GM21390 (cell line): ENCODE measurements around the gene DSCAML1.
"Not testable (repeated sequence)": the region's sequence is repeated elsewhere in the genome, so short reads cannot be mapped to it uniquely, and the experiment has no call there.

Source experiments
- ATAC-seq: cut with Tn5 transposase; IDR thresholded peaks from one replicate; pipeline ENCODE4 v1.9.1; 2021; ENCODE audit not compliant: unreplicated experiment

Gene DSCAML1

DNA sequence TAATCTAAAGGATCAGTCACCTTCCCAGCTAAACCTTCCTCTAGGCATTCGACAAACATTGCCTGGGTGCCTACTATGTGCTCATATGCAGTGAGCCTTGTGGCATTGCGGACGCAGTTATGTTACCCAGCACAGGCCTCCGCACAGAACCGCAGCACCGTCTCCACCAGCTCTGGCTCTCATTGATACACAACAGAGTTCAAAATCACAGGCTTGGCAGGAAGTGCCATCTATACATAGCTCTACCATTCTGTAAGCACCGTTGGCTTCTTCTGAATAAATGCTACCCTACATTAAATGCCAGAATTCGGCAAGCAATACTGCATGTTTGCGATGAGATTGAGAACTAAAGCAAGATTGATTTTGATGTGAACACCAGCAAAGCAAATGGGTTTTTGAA, 31.0 kb downstream of the DSCAML1 start:
- no peak for ATAC-seq

DNA sequence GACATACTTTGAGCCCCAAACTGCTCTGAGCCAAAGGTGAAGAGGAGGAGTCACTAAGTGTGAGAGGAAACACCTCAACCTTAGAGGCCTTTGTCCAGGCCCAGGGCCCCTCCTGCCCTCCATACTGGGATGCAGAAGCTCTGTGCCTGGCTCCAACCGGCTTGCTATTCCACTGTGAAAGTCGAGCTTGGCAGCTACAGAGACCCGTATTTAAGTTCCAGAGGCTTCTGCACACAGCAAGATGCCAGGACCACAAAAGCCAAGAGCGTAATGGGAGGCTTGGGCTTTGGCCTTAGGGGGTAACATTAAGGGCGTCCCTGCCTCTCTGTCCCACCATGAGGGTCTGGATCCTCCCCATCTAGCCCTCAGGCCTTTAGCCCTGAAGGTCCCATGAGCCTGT, 31.9 kb downstream of the DSCAML1 start:
- no peak for ATAC-seq

DNA sequence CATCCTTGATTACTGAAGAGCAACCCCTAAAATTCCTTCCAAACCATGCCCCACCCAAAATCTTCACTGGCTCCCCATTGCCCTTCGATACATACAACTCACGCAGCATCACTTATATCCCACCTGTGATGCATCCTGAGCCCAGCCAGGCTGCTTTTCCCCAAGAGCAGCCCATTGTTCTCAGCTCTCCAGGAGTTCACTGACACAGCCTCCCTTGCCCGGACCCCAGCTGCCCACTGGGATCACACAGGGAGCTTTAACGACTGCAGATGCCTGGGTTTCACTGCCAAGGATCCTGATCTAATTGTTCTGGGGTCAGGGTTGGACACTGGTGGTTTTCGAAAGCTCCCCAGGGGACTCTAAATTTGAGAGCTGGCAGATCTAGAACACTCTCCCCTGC, 33.6 kb downstream of the DSCAML1 start:
- not testable (repeated sequence) for ATAC-seq

DNA sequence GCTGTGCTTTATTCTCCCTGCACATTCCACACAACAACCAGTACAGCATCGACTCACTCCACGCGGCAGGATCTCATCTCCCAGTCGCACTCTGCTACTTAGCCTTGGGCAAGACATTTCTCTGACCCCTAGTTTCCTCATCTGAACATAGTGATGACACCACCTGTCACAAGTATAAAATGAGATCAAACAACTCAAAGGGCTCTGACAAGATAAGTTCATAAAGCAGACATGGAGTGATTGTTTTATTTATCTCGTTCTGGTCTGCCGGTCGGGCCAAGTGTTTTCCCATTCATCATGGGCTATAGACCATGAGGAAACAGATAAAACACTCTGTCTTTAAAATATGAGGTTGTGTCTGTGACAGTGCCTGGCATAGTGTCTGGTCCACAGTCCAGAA, 35.0 kb downstream of the DSCAML1 start:
- ATAC-seq: no peak

DNA sequence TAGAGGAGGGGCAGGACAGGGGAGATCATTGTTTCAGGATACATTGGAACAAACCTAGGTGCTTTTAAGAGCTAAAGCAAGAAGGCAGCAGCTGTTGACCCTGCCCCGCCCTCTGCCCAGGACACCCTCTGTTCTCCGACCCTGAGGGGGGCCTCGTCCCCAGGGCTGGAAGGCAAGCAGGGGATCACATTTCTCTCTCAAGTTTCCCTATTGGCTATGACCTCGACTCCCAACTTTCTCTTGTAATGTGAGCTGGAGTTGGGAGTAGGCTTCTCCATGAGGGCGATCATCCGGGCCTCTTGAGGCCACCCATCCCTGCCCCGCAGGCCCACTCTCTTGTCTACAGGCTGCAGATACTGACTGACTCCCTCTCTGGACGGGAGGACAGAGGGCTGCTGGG, 37.7 kb downstream of the DSCAML1 start:
- ATAC-seq: no peak

DNA sequence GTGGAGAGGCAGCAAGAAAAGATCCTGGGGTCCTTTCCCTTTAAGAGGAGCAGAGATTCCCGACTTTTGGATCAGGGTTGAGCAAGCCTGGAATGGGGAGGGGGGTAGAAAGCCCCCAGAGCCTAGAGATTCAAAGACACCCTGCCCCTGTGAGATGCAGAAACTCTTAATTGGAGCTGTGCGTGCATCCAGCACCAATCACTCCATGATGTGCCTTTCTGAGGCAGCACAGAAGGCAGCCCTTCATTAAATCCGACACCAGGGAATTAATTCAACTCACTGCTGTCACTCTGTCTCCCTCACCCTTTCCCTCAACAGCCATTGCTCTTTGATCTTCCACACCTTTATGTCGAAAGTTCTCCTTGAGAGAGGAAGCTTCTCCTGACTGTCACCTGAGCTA, 43.0 kb downstream of the DSCAML1 start:
- ATAC-seq: no peak

DNA sequence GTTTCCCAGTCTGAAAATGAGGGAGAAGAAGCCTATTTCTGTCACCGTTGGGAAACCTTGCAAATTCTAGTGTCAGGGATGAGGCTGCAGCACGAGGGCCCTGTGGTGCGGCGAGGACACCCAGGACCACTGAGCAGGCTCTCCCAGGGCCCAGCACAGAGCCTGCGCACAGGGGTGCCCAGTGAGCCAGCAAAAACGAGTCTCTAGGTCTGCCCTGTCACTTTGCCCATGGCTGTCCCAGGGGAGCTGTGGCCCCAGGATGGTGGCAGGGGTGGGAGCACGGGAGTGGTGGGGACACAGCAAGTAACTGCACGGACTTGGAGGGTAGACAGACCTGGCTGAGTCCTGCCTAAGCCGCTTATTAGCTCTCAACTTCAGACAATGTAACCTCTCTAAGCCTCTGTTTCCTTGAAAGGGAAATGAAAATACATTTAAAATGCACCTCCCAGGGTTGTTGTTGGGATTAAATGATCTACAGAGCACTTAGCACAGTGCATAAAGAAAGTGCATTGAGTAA, 44.2 kb downstream of the DSCAML1 start:
- no peak for ATAC-seq

DNA sequence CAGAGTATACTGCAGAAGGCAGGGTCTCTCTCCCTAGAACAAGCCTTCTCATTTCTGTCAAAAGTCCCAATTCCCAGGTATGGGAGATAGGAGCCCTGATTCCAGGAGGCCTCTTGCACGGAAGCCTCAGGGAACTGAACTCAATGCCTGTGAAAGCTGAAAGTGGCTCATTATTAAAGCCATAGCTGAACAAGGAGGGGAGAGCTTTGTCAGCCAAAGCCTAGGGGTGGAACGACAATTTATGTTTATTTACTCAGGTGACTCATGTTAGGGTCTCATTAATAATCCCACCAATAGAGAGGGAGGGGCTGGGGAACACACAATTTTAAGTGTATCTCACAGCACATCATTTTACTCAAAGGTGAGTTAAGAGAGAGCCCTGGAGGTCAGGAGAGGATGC, 44.9 kb downstream of the DSCAML1 start:
- no peak for ATAC-seq

DNA sequence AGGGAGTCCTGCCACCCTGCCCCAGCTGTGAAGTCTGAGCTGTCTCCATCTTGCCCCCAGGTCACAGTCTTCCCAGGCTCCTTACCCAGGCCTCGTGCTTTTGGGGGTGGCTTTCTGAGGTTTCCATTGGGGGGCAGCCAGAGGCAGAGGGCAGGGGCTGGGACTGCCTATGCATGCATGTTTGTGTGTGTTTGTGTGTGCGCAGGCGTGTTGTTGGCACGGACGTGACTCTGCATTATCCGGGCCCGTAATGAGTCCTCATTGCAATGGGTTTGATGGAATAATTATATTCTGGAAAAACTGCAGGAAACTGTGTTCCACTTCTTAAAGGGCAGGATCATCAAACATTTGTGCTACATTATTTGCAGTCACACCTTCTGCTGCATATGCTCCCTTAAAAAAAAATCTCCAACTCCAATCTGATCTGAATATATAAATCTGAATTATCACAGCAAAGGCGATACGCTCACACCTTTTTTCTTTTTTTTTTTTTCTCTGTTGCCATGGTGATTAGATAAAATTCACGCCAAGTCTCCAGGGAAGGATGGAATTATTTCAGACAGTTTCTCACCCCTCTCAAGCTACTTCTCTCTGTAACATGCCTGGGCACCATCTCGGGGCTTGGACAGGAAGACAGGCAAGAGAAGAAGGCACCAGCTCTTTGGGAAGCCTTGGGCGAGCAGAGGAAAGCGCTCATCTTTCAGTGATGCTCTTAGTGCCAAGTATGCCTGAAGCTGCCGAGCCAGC, 45.9 kb downstream of the DSCAML1 start:
- no peak for ATAC-seq

DNA sequence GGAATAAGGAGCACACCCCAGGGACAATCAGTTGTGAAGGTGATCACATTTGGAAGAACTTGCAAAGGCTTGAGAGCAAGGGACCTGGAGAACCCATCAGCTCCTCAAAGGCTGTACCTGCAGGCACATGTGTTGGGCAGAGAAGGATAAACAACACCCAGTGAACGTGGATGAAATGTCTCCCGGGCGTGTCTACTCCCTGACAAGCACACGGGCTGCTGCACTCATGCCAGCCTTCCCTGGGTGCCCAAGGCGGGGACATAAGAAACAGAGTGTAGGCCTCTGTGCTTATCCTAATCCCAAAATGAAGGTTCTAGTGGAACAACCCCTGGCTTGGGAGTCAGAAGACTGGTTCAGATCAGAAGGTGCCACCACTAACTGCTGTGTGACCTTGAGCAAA, 46.7 kb downstream of the DSCAML1 start:
- ATAC-seq: no peak

DNA sequence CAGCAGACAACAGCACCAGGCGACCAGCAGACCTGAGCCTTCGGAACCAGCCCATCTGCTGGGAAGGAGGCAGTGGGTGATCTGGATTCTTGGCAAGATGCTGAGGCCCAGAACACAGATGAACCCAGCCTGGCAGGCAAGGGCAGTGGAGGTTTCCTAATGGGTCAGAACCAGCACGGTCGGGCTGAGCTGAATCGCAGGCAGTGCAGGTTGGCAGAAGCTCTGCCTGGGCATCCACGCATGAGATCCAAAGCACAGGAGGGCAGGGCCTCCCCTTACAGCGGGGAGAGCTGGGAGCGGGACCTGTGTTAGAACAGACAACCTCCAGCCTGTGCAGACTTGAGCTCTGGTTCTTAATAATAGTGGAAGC, 47.5 kb downstream of the DSCAML1 start:
- ATAC-seq: no peak

DNA sequence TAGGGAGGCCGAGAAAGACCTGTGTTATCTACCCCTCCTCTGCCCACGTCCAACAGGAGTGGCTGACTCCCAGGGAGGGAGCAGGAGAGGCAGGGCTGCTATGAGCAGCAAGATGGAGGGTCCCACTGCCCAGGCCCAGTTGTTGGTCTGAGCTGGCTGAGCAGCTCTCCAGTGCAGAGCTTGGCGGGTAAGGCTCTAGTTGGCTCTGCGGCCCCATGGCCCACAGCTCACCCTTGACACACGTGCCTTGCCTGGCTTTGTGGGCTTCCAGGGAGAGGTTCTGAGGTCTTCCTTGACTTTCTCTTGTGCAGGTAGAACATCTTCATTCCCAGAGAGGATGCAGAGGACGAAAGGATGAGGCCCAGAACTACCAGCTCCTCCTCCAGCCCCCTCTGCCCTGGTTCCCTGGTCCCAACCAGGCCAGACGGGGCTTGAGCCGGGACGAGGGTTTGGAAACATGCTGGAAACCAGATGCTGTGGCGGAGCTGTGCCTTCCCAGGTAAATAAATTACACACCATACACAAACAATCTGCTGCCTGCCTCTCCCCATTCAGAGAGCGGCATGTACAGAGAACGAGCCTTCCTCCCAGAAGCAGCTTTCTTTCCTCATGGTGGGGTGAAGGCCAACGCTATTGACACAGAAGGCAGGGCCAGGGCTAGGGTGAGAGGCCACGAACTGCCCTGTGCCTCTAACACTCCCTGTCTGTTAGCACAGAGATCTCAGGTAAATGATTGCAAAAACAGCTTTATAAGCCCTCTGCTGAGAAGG, 48.1 kb downstream of the DSCAML1 start:
- no peak for ATAC-seq

DNA sequence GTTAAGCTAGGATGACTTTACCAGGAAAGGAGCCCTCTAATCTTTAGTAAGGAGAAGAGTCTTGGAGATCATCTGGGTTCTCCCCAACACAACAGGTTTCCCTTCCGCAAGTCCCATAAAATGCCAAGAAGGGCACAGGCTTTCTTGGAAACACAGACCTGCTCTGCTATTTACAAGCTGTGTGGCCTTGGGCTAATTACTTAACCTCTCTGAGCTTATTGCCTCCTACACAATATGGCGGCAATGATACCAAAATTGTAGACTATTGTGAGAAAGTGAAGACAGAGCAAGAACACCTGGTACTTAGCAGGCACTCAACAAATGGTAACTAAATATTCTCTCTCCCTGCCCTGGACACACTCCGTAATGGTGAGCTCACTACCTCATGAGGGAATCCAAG, 49.1 kb downstream of the DSCAML1 start:
- no peak for ATAC-seq

DNA sequence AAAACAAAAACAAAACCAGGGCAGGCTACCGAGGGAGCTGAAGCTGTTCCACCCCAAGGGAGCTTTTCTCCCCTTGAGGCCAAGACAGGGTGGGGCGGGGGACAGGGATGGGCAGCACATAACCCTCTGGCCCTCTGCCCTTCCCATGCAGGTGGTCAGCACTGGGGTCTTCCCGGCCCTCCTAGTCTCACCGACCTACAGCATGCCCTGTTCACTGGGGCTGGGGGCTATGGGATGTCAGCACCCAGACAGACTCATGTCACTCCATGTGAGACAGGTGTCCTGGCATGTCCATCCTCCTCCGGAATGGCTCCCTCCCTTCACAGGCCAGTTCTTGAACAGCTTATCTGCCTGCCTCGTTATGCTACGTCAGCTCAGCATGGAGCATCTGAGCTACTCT, 51.7 kb downstream of the DSCAML1 start:
- no peak for ATAC-seq

DNA sequence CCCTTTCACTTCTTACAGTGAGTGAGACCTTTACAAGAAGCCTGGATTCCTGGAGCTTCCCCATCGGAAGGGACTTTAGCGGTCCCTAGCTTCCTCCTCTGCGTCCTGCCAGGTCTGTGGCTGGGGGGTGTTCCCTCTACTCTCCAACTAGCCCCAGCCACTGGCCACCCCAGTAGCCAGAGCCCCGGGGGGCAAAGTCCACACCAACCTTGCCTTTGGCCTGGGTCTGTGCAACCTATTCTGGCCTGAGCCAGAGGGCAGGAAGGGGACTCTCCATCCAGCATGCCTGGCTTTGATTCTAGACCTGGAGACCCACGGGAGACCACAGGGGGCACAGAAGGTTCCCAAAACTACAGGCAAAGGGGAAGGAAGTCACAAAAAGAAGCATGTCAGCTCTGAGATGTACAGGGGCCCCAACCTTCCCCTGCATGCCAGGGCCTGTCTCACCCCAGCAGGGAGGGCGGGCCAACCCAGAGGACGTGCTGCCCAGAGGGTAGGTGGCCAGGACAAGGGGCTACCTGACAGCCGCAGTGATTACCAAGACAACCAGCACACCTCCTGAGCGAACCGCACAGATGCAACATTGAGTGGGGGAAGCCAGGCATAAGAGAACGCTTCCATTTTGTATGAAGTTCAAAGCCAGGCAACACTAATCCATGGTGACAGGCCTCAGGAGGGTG, 52.4 kb downstream of the DSCAML1 start:
- ATAC-seq: no peak

DNA sequence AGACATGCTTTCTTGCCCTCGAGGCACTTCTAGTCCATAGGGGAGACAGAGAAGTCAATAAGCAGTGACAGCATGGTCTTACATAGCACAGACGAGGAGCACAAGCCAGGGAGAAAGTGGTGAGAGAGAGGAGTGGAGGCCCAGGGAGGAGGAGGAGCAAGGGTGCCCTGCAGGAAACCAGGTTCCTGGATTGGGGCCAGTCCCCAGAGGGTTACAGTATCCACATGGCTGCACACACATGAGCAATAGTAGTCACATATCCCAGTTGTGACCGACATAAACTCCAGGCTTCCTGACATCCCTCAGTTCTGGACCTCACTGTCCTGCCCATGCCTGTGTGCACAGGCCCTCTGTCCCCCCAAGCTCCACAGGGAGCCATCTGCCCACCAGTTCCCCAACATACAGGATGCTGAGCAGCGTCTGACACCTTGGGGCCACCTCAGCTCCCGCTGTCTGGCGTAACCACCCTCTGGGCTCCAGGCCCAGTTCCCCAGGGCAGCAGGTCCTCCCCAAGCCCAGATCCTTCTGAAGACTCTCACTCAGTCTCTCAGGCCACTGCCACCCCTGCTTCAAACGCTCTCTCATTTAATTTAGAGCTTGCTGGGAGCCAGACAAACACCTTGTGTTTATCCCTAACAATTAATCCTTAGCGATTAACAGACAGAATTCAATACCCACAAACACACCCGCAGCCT, 53.7 kb downstream of the DSCAML1 start:
- ATAC-seq: no peak

DNA sequence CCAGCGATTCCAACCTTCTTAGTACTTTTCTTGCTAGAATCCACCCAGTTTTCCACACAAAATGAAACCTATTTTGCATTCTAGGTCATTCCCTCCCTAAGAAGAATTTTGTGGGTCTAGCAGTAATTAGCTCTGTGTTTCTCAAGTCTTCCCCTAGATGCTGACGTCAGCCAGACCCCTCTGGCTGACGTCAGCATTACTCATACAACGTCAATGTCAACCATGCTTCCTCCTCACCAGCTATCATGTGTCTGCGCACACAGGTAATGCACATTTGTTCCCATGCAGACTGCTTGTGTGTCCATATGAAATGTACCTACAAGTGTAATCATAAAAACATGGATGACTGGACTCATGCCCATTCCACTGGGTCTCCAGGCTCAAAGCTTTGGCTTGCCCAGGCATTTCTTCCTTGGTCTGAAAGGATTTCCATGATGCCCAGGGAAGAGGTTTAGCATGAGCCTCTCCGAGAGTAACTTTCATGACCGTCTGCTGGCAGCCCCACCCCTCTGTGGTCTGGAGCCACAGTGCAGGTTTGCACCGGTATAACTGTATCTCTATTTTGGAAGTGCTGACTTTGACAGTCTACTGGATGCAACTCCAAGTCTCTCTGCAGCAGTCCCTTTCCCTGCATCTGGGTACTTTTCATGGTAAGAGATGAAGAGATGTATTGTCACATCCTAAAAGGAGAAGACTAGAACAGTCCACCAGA, 58.6 kb downstream of the DSCAML1 start:
- no peak for ATAC-seq

DNA sequence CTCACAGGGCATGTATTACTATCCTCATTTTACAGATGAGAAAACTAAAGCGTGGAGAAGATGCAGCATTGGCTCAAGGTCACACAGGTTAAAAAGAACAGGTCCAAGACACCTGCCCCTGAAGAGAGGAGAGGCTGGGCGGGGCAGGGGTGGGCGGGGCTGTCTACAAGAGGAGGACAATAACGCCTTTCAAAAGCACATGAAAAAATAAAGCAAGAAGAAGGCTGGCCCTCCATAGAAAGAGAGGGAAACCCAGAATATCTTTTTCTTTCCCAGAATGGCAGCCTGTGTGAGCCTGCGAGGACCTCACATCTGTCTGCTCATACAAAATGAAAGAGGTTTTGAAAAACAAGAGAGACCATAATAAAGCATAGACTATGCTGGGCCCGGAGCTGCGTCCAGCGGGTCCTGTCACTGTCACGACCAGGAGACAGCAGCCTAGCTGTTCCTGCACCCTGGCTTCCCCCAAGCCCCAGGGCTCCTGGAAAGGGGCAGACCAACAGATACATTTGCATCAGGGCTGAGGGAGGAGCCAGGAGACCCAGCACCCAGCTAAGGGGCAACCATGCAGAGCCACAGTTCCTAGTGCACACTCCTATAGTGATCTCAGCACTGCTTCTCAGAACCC, 61.6 kb downstream of the DSCAML1 start:
- no peak for ATAC-seq

DNA sequence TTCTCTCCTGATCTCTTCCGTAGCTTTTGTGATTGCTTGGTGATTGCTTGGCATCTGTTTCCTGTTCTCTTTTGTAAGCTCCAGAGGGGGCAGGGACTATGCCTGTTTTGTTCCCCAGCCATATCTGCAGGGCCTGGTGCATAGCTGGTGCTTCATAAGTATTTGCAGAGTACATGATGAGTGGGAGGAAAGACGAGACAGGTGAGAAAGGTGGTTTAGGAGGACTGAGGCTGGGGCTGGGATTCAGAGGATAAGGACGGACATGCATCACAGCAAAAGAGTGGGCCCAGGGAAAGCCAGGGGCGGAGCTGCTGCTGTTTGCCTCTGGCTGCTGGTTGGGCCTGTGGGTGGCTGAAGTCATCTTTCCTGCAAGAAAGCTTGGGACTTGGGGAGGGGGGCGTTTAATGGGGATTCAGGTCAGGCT, 62.4 kb downstream of the DSCAML1 start:
- ATAC-seq: no peak

DNA sequence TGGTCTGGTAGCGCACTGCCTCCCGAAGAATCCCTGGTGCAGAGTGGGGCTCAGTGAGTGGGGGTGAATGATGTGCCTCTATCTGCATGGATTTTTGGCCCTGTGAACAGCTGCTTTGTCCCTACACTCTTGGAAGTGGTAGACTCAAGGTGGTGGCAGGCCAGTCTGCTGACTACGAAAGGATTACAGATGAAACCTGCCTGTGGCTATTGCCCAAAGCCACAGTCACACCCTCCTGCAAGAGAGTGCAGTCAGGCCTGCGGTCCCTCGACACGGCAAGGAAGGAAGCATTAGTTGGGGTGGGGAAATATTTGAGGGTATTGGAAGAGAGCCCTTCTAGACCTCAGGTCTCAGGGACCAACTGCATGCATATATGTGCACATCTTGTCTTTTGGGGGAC, 63.7 kb downstream of the DSCAML1 start:
- ATAC-seq: no peak
